Activated CD4-positive, alpha-beta T cell treated with anti-CD3 and anti-CD28 coated beads, Interleukin-2, amount 50 U/mL, for 4 hours (primary cell): ENCODE results near the gene SRI.

Experiments
- DNase-seq, 2 experiments: peaks; one replicate each; pipeline ENCODE4 v3.0.0-alpha.2; 2020

The SRI gene

GRCh38 chr7:88224601-88225275, 4.9 kb upstream of the SRI start:
- no peak for DNase-seq

GRCh38 chr7:88223265-88223664, 3.4 kb upstream of the SRI start:
- no peak for DNase-seq

DNA sequence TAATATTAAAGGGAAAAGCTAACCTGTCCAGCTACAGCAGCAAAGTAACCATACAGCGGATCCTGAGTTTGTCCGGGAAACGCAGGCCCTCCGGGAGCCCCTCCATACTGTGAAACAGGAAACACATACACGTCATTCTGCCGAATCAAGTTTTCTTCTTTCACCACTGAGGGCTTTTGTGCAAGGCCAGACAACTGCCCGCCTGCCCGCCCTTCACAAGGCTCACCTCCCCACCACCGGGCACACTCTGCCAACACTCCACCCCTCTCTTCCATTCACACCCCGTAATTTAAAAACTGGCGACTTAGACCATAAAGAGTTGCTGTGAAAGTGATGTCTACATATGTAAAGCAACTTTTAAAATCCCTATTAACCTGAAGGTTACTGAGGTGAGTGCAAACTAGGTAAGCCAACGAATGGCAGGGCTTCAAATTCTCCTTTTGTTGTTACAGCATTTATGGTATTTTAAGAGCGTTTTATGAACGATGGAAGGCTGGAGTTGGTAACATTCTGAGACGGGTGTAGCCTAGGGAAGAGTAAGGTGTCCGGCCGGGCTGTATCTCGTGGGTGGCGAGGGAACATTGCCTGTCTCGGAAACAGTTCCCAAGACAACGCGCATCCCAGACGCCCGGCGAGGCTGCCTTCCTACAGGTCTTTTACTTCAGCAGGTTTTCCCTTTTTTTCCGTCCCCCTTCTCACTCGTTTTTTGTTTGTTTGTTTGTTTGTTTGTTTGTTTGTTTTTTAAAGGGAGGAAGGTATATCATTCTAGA, 817 bp downstream of the SRI start:
- DNase-seq = peak in 1 of 2 experiments; percentile 5

GRCh38 chr7:88218429-88218745, 1.5 kb downstream of the SRI start:
- no peak for DNase-seq

- no peak for DNase-seq
Measured at GRCh38 chr7:88217675-88218428, 2.0 kb downstream of the SRI start.

DNA sequence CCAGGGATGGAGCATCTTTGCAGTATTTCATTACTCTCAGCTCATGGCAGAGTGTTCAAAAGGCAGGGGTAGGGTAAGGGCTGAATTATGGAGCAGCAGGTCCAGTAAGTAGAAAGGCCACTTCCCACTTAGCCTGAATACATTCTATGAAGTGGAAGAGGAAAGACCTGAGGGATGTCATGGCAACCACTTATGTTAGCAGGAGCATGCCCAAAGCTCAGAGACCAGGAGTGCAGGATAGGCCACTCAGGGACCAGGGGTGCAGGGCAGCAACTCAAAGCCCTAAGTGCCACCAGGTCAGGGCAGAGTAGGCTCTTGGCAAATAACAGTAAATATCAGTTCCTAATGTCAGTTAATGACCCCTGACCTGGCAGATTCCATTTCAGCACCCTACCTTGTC, 3.6 kb downstream of the SRI start:
- DNase-seq = no peak

DNA sequence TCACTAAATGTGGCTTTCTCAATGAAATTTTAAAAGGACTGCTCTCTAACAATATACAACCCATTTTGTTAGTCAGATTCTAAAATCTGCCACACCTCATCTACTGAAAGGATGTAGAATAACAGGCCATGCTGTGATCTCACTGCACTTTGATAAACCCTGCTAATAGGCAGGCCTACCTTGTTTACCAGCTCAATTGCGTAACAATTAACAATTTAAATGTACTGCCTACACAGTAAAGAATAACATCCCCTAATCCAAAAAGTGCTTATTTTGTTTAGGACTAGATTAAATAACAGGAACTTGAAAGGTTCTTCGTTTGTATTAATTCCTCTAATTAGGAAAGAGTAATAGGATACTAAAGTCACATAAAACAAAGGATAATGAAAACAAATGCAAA, 4.5 kb downstream of the SRI start:
- no peak for DNase-seq

- DNase-seq = no peak
Measured at GRCh38 chr7:88214456-88214855, 5.4 kb downstream of the SRI start.

- DNase-seq = no peak
Measured at GRCh38 chr7:88212918-88213317, 6.9 kb downstream of the SRI start.

DNA sequence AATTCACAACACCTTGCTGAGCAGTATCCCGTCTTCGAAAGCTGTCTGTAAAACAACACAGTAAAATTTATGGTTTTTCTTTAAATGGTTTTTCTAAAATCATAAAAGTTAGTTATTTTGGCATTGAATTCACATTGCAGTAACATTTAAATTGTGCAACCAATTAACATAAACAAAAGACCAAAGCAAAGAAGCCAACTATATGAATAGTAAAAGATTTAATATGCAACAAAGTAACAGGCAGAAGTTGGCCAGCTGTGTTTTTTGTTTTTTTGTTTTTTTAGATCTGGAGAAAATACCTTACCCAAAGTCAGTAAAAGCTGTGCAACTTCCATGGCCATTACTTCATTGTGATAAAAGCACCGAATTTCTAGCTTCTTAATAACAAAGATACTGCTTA, 11.3 kb downstream of the SRI start:
- DNase-seq = no peak

- no peak for DNase-seq
Measured at GRCh38 chr7:88206254-88206653, 13.6 kb downstream of the SRI start.

DNA sequence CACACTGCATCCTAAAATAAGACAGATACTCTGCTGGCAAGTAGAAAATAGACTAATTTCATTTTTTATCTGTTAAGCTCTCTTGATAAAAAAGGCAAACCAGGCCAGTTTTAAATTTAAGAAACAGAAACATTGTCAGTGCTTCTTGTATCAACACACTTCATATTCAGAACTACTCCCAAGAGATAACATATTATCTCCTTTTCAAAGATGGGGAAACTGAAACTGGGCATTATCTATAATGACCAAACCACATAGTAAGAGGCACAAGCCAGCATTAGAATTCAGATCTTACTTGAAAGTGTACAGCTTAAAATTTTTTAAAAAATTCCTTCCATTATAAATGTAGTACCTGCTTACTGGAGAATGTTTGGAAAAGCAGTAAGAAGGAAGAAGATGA, 14.7 kb downstream of the SRI start:
- no peak for DNase-seq

- DNase-seq = no peak
Measured at GRCh38 chr7:88204525-88205110, 15.2 kb downstream of the SRI start.

DNA sequence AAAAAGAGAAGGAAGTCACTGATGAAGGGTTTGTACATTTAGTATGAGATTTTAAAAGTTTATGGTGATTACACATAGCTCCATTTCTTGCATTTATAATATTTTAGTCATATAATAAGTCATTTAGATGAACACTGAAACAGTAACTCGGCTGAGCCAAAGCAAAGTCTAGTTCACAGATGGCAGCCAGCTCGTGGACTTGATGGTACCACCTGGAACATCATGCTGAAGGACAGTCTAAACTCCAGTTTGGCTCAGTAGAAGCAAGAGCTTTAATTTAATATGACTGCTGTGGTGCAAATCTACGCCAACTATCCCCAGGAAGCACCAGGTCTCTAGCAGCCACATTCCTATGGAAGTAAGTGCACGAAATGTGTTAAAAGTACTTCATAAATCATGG, 16.4 kb downstream of the SRI start:
- no peak for DNase-seq

DNA sequence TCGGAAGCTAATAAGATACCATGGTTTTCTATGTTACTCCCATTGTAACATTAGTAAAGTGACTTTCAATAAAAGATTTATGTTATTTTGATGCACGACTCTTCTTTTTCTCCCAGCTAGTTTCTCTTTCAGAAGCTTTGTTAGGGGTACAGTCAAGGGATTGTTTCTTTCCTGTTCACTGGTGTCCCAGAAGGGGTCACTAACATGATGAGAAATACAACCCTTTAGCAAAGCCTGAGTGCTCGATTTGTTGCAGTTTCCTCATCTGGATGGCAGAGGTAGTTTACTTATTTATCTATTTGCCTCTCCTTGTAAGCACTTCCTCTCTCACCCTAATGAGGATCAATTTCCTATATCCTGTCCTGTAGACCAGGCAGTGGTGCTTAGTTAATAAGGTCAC, 17.0 kb downstream of the SRI start:
- no peak for DNase-seq

GRCh38 chr7:88202278-88202677, 17.6 kb downstream of the SRI start:
- no peak for DNase-seq

DNA sequence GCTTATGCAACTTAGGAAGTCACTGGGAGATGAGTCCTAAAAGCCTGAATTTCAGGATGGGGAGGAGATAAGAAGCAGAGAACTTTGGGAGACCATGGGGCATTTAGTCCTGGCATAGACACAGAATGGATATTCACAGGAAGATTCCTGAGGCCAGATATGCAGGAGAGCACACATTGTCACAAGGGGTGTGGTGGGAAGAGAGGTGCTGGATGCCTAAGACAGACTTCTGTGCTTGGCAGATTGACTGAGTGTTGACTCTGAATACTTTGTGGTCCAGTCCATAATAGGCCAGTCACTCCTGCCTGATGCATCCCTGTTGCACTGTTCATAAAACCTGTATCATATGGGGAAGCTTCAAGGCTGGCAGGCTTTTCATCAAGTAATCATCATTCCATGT, 18.5 kb downstream of the SRI start:
- no peak for DNase-seq

DNA sequence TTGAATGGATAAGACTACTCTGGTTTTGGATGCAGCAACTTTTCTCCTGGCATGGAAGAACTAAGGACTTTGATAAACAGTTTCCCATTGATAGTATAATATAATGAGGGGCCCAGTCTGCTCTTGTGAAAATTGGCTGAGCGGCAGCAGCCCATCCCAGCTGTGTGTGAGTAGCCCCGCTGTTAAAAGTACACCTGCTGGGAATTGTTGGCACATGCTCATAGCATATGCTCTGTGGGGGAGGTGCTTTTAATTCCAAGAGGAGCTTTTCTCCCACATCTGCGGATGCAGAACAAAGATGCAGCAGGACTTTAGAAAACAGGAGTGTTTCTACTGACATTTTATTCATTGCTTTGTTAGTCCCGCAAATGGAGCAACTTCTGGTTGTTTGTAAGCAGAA, 19.0 kb downstream of the SRI start:
- no peak for DNase-seq

GRCh38 chr7:88200261-88200660, 19.6 kb downstream of the SRI start:
- DNase-seq = no peak

DNA sequence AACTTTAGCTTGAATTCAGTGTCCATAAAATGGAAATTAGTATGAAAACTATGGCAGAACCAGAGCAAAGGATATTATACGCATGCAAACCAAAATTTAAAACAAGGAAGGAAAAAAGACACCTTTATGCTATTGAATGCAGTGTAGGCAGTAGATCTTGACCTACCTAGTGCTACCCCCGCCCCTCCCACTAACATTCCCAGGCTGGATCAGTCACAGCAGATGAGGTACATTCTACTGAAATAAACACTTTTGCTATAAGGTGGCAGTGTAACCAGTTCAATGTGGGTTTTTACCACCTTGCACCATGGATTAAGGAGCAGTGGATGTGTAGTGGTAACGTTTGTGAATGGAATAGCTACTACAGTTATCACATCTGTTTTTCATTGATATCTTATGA, 27.9 kb downstream of the SRI start:
- DNase-seq = no peak

- DNase-seq = no peak
Measured at GRCh38 chr7:88185650-88186049, 34.2 kb downstream of the SRI start.

- DNase-seq = peak in 1 of 2 experiments; percentile 1
Measured at GRCh38 chr7:88184848-88185304, 35.0 kb downstream of the SRI start.

- DNase-seq = no peak
Measured at GRCh38 chr7:88183051-88183450, 36.8 kb downstream of the SRI start.

- DNase-seq = no peak
Measured at GRCh38 chr7:88176190-88176589, 43.6 kb downstream of the SRI start.
